Heart left ventricle (tissue), 13 donors: Measurements from ENCODE around the gene MST1R.

ENCODE experiments used
- CTCF ChIP-seq, 12 donors: fragments of 200-600 bp; sonication (generic) in 4 of 12; IDR thresholded peaks; one replicate each; pipeline versions ENCODE4 v1.5.0 to v1.8.0; 2018 to 2022; ENCODE audit warnings: antibody characterized with exemption in 12 of 12, mild to moderate bottlenecking in 5 of 12
- POLR2A ChIP-seq, 2 donors: fragments of 450-650 bp; IDR thresholded peaks; one replicate each; pipeline ENCODE4 v1.6.1; 2017; ENCODE audit warnings: antibody characterized with exemption in 2 of 2, mild to moderate bottlenecking in 2 of 2, moderate library complexity in 2 of 2
- donor health status: ischemic (EF 13 %, LVEDD 7.1; RV severe dilation, severe dysfunction).
- donor health status: DM: no; HTN: yes; CAD: no.
- donor health status: DM: no; HTN: no; CAD: no.
- donor health status: ischemic (EF 25% LVEDD 6.9; RV normal size, moderate dysfunction).
- donor health status: ischemic (EF 25% LVEDD 5.7; RV mildly dilated, moderate dysfunction).
- donor health status: ischemic (EF 35%, LVEDD 5.7; RV mildly dilated, moderate dysfunction).
- donor health status: nonischemic (EF 11% LVEDD 7.7; RV severe dilation, severe dysfunction).
- donor health status: DM: yes; HTN: yes; CAD: no.
- donor health status: PGD.
- donor health status: ischemic (EF 29% LVEDD 5.4; RV normal size, mild dysfunction).
- donor health status: nonischemic (EF 23%, LVEDD 6.1; RV moderate dilation, normal function).

GRCh38 chr3:49889296-49889695 is 14.4 kb downstream of the MST1R start:
- TF ChIP-seq CTCF (IDR thresholded peaks at IDR 0.05) (no peak), POLR2A (IDR thresholded peaks at IDR 0.05) (no peak)
